HG03521 (cell line): ENCODE data around the gene CBFA2T2.

Experiments used
- ATAC-seq: cut with Tn5 transposase; IDR thresholded peaks from one replicate; pipeline ENCODE4 v1.9.1; 2021; ENCODE audit warnings: mild to moderate bottlenecking, moderate library complexity; ENCODE audit not compliant: unreplicated experiment

CBFA2T2 gene

GRCh38 chr20:33660685-33661058 is 170.8 kb downstream of the CBFA2T2 start:
- ATAC-seq = no peak

DNA sequence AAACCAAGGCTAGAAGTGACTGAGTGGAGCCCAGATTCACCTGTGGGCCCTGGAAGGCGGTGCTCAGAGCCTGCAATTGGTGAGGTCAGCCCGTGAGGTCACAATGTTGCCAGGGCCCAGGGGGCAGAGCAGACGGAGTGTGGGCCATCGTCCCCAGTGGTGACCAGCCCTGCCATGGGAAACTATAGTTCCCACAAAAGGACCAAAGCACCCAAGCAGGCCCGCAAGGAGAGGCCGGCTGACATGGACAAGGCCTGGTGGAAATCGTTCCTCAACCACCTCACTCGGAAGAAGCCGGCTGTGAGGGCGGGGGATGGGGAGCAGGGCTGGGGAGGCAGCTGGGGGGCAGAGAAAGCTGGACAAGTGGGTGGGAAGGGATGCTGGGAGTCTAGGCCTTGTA is 172.3 kb downstream of the CBFA2T2 start, which contains the start of gene C20orf144:
TSS of gene C20orf144 (plus strand) at position 156 of the 400 bp plus-strand sequence. CDS start at position 175, 19 bp downstream.
- no peak for ATAC-seq

DNA sequence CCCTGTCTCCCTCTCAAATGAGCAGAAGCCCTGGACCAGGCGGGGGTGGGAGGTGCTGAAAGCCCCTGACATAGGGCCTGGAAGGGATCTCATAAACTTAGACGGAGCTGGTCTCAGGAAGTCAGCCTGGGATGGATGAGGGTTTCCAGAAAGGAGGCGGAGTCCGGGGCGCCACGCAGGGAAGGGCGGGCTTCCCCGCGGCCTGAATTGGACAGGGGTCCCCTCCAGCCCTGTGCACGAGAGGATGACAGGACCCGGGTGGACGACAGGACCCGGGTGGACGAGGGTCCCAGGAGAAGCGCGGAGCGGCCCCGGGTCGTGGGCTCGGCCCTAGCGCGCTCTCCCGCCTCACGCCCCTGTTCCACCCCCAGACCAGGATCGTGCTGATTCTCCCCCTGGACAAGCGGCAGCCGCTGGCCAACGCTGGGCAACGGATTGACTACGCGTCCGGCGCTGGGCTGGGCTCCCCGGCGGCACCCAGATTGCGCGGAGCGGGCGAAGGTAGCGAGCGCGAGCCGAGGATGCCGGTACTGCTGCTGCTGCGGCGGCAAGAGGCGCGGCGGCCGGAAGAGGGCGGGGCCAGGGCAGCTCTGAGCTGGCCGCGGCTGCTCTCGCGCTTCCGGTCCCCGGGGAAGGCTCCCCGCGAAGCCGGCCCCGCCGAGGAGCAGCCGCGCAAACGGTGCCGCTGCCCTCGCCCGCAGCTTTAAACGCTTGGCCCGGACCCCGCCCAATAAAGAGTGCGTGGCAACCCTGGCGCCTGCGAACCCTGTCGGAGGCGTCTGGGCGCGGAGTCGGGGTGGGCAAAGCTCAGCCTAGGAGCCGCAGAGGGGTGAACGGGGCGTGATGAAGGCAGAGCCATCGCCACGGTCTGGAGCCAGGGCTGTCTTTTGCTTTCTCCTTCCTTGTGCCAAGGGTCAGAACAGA is 173.5 kb downstream of the CBFA2T2 start:
- ATAC-seq = peak; percentile 37

GRCh38 chr20:33664085-33664761 is 174.3 kb downstream of the CBFA2T2 start:
- ATAC-seq = no peak

- no peak for ATAC-seq
Measured at GRCh38 chr20:33664762-33665144, 174.9 kb downstream of the CBFA2T2 start.

DNA sequence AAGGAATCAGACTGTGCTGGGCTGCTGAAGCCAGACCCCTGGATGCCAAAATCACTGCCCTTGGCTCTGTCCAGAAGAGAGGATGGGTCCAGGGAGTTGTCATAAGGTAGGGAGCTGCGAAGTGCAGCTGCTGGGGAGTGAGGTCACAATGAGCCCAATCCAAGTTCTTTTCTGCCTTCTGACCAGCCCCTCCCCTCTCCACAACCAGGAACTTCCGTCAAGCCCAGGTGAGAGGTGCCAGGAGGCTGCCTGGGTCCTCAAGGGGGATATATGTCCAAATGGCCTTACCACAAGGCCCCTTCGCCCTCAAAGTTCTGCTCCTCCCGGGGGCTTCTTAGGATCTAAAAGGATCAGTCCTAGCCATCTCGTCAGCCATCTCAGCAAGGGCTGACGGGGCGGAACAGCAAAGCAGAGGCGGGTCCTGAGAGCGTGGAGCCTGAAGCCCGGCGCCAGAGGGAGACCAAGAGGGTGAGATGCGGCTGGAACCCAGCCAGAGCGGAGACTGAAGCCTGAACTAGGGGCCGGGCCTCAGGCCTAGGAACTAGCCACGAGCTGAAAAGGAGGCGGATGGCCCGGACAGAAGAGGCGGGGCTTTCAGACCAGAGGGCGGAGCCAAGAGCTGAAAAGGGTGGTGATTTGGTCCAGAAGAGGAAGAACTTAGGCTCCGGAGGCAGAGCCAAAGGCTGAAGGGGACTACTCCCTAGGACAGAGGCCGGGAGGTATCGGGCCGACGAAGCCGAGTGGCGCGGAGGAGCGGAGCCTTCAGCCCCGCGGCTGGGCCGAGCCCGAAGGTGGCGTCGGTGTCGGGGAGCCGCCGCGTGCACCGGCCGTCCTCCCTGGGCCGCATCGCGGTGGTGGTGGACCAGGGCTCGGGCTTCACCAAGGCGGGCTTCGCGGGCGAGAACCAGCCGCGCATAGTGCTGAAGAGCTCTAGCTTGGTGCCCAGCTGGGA is 176.7 kb downstream of the CBFA2T2 start, which contains the start of gene ACTL10:
TSS of gene ACTL10 (plus strand) at position 651 of the 952 bp plus-strand sequence. CDS start 555 bp downstream, outside the sequence.
- ATAC-seq = peak; percentile 66

DNA sequence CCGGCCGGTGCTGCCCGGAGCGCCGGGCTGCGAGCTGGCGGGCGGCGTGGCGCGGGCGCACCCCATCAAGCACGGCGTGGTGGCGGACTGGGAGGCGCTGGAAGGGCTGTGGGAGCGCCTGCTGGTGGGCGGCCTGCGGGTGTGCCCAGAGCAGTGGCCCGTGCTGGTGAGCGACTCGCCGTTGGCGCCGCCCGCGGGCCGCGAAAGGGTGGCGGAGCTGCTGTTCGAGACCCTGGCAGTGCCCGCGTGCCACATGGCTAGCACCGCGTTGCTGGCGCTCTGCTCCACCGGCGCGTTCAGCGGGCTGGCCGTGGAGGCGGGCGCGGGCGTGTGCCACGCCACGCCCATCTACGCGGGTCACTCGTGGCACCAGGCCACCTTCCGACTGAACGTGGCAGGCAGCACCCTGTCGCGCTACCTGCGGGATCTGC is 177.4 kb downstream of the CBFA2T2 start:
- peak; percentile 24 for ATAC-seq

- ATAC-seq = no peak
Measured at GRCh38 chr20:33667676-33668465, 178.0 kb downstream of the CBFA2T2 start.

GRCh38 chr20:33668466-33669155 is 178.7 kb downstream of the CBFA2T2 start:
- no peak for ATAC-seq

- ATAC-seq = no peak
Measured at GRCh38 chr20:33669224-33669623, 179.3 kb downstream of the CBFA2T2 start.

DNA sequence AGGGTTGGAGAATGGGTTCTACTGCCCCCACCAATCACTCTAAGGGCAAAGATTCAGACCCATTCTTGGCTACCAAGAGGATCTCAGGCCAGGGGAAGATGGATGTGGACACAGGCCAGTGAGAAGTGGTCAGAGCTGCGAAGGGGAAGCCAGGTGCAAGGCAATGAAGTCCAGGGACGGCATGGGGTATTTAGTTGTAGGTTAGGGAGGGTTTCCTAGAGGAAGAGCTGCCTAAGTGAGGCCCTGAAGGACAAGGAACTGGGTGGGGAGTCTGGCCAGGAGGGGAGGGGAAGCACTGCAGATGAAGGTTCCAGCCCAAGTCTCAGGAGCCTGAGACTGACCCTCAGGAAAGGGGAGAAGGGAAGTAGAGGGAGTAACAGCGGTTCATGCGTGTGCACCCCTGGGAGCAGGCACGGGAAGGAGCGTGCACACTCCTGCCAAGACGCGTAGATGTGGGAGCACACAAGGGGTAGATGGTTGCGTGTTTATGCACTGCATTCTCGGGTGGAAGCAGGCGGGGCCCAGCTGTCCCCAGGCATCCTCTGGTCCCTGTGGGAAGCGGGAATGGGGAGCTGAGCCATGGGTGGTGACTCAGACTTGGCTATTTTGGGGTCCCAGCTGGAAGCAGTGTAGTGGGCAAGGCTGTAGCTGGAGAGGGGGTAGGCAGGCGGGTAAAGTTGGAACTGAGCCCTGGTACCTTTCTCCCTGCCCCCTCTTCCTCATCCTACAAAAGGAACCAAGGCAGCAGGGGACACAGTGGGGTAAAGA is 180.2 kb downstream of the CBFA2T2 start:
- ATAC-seq = no peak

DNA sequence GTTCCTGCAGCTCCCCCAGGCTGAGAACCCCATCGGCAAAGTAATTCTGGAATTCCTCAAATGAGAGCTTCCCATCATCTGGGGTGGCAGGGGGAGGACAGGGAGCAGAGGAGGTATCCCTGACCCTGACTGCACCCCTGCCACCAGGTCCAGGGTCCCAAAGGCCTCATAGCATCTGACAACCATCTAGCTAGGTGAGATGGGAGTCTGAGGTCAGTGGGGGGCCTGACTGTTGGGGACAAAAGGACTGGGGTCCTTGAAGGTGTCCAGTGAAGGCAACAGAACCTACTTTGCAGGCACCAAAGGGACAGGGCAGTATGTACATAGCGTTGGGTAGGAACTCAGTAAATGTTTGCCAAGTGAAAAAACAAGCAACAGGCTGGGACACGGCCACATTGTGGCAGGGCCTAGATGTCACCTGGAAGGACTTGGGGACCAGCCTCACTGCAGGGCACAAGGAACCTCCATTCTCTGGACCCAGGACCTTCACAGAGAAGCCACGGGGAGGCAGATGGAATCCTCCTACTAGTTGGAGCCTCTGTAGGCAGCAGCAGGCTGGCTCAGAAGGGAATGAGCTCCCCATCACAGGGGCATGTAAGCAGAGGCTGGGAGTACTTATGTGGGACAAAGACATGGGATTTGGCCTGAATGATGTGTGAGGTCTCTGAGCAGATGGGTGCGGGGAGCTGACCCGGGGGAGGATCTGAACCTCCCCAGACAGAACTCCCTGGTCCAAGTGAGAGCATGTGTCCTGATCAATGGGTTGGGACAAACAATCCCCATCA is 181.0 kb downstream of the CBFA2T2 start:
- no peak for ATAC-seq

DNA sequence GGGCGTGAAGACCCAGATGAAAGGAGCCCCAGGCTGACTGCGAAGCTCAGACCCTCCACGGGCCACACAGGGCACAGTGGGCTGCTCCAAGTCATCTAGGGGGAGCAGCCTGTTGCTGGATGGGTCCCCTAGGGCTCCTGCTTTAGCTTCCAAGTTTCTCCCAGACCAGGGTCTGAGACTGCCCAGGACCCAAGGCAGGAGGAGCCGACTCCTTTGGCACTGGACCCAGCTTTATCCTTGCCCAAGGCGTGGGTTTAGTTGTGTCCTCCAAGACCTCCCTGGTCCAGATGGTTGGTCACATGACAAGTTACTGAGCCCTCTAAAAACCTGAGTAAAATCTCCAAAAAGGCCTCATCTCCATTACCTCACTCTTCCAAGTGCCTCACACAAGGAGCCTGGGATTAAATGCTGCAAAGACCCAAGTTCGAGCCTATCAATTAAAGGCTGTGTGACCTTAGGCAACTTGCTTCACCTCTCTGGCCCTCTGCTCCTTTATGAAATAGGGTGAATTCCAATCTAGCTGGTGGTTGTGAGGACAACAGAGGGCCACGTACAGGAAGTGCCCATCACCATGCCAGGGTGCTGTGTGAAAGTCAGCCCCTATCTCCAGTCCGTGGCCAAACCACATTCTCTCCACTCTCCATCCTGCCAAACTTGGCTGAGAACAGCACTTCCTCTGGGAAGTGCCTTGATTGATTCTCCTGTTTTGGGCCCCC is 181.8 kb downstream of the CBFA2T2 start:
- ATAC-seq = no peak

GRCh38 chr20:33672426-33673113 is 182.7 kb downstream of the CBFA2T2 start:
- no peak for ATAC-seq

GRCh38 chr20:33673114-33673409 is 183.2 kb downstream of the CBFA2T2 start:
- ATAC-seq = no peak

- no peak for ATAC-seq
Measured at GRCh38 chr20:33673410-33674293, 183.8 kb downstream of the CBFA2T2 start.
